H1 (cell line): ENCODE data around the gene ZBTB37. TPM values are rescaled to one million over a fixed set of nuclear protein-coding genes. Genes with fewer than 3 reads are reported as not detected.

Experiments used
- CTCF ChIA-PET: fragments of 300-600 bp; sonication (Branson Sonifier 250); formaldehyde crosslinking; loops from one replicate; lab custom pipeline; 2021; ENCODE audit not compliant: partially characterized antibody; lab: Charles Lee
- POLR2A ChIA-PET: fragments of 300-600 bp; sonication (Branson Sonifier 250); formaldehyde crosslinking; loops from one replicate; lab custom pipeline; 2021; ENCODE audit warnings: inconsistent platforms; ENCODE audit not compliant: partially characterized antibody; lab: Charles Lee
- DNase-seq, 2 experiments: peaks; one replicate each; pipeline versions ENCODE4 v3.0.0 to v3.0.0-alpha.2; 2010 to 2022; ENCODE audit warnings: low spot score in 2 of 2, low read depth in 1 of 2, mixed read lengths in 1 of 2
- FAIRE-seq: peaks from 2 replicates; lab custom pipeline; 2011; peaks lifted over from hg19 to GRCh38; lab: Jason Lieb, UNC
- H2AFZ ChIP-seq: 2 replicates; pipeline ENCODE4 v1.8.1; 2012; ENCODE audit warnings: low read length, inconsistent platforms
- H2AK5ac ChIP-seq: 2 replicates; pipeline ENCODE4 v1.6.1; 2013; ENCODE audit warnings: low read depth, low read length
- H2BK120ac ChIP-seq: replicated peaks from 2 replicates; pipeline ENCODE3; 2013; ENCODE audit warnings: low read depth, low read length, inconsistent platforms
- H2BK12ac ChIP-seq: 2 replicates; pipeline ENCODE4 v1.6.1; 2013; ENCODE audit warnings: low read depth, low read length
- H2BK15ac ChIP-seq: 2 replicates; pipeline ENCODE4 v1.6.1; 2013; ENCODE audit warnings: low read length
- H2BK20ac ChIP-seq: 2 replicates; pipeline ENCODE4 v1.6.1; 2013; ENCODE audit warnings: low read length
- H2BK5ac ChIP-seq: 2 replicates; pipeline ENCODE4 v1.6.1; 2013; ENCODE audit warnings: low read depth, low read length
- H3K14ac ChIP-seq: 2 replicates; pipeline ENCODE4 v1.6.1; 2013; ENCODE audit warnings: inconsistent platforms; ENCODE audit not compliant: insufficient read length
- H3K18ac ChIP-seq: 2 replicates; pipeline ENCODE4 v1.6.1; 2013; ENCODE audit warnings: low read length; ENCODE audit errors: extremely low read depth
- H3K23ac ChIP-seq: 2 replicates; pipeline ENCODE4 v1.6.1; 2013; ENCODE audit warnings: inconsistent platforms; ENCODE audit not compliant: insufficient read length
- H3K23me2 ChIP-seq: 2 replicates; pipeline ENCODE4 v1.6.1; 2013; ENCODE audit warnings: low read depth, low read length
- H3K27ac ChIP-seq: 2 replicates; pipeline ENCODE4 v1.6.1; 2011; ENCODE audit warnings: low read depth, low read length, inconsistent platforms
- H3K27me3 ChIP-seq, 4 experiments: replicated peaks in 1 of 4; 1 replicate in 1 of 4; 2 replicates in 3 of 4; pipeline versions ENCODE4 v1.6.1 to v1.8.1; 2011 to 2013; ENCODE audit warnings: low read length in 3 of 4, mild to moderate bottlenecking in 3 of 4, inconsistent platforms in 2 of 4, mixed read lengths in 2 of 4, moderate library complexity in 1 of 4; ENCODE audit not compliant: control insufficient read depth in 3 of 4, insufficient read depth in 3 of 4; ENCODE audit errors: extremely low read depth in 1 of 4
- H3K36me3 ChIP-seq, 4 experiments: 2 replicates each; pipeline versions ENCODE4 v1.6.1 to v1.8.1; 2011 to 2013; ENCODE audit warnings: mild to moderate bottlenecking in 4 of 4, low read length in 3 of 4, moderate library complexity in 2 of 4, control low read depth in 1 of 4, inconsistent platforms in 1 of 4; ENCODE audit not compliant: insufficient read depth in 4 of 4, control insufficient read depth in 2 of 4
- H3K4ac ChIP-seq: replicated peaks from 2 replicates; pipeline ENCODE3; 2013; ENCODE audit warnings: low read length, low read depth, mixed read lengths, inconsistent platforms; ENCODE audit not compliant: insufficient read length
- H3K4me1 ChIP-seq, 4 experiments: replicated peaks in 1 of 4; 1 replicate in 1 of 4; 2 replicates in 3 of 4; pipeline versions ENCODE4 v1.6.1 to v1.8.1; 2011 to 2013; ENCODE audit warnings: low read length in 3 of 4, inconsistent platforms in 2 of 4, mixed read lengths in 1 of 4; ENCODE audit not compliant: insufficient read depth in 4 of 4, control insufficient read depth in 3 of 4
- H3K4me2 ChIP-seq, 2 experiments: 2 replicates each; pipeline versions ENCODE4 v1.6.1 to v1.8.1; 2011 to 2013; ENCODE audit warnings: low read depth in 2 of 2, low read length in 2 of 2, control low read depth in 1 of 2, inconsistent platforms in 1 of 2, mild to moderate bottlenecking in 1 of 2; ENCODE audit not compliant: insufficient read depth in 1 of 2
- H3K4me3 ChIP-seq, 4 experiments: fragments of 200-600, 300-600 bp in 1 of 4; sonication (generic), shearing (Covaris generic), sonication (Bioruptor Twin) in 1 of 4; 2 replicates each; pipeline versions ENCODE4 v1.5.1 to v1.8.1; 2011 to 2016; ENCODE audit warnings: low read length in 4 of 4, low read depth in 3 of 4, control low read depth in 2 of 4, inconsistent platforms in 2 of 4, mild to moderate bottlenecking in 2 of 4, mixed read lengths in 1 of 4, moderate library complexity in 1 of 4; ENCODE audit not compliant: insufficient read depth in 2 of 4; ENCODE audit errors: extremely low read depth in 1 of 4
- H3K56ac ChIP-seq: replicated peaks from 2 replicates; pipeline ENCODE3; 2013; ENCODE audit warnings: low read depth, mild to moderate bottlenecking, mixed read lengths, low read length, inconsistent platforms; ENCODE audit not compliant: insufficient read length
- H3K79me1 ChIP-seq: 2 replicates; pipeline ENCODE4 v1.6.1; 2013; ENCODE audit warnings: low read depth, low read length, control low read depth
- H3K79me2 ChIP-seq, 2 experiments: 2 replicates each; pipeline versions ENCODE4 v1.6.1 to v1.8.1; 2012 to 2013; ENCODE audit warnings: low read length in 2 of 2, mild to moderate bottlenecking in 2 of 2, inconsistent platforms in 1 of 2; ENCODE audit not compliant: insufficient read depth in 2 of 2, control insufficient read depth in 1 of 2
- H3K9ac ChIP-seq, 4 experiments: replicated peaks in 1 of 4; 1 replicate in 1 of 4; 2 replicates in 3 of 4; pipeline versions ENCODE4 v1.6.1 to v1.8.1; 2011 to 2013; ENCODE audit warnings: low read depth in 3 of 4, low read length in 3 of 4, control low read depth in 2 of 4, mild to moderate bottlenecking in 2 of 4, moderate library complexity in 2 of 4, inconsistent platforms in 1 of 4; ENCODE audit errors: extremely low read depth in 1 of 4
- H3K9me3 ChIP-seq, 2 experiments: 2 replicates each; pipeline versions ENCODE4 v1.6.1 to v1.8.1; 2012 to 2013; ENCODE audit warnings: mild to moderate bottlenecking in 2 of 2, moderate library complexity in 2 of 2, control low read depth in 1 of 2, inconsistent platforms in 1 of 2, low read depth in 1 of 2, low read length in 1 of 2, mixed read lengths in 1 of 2; ENCODE audit not compliant: insufficient read depth in 2 of 2
- H4K20me1 ChIP-seq, 2 experiments: replicated peaks in 1 of 2; 2 replicates each; pipeline versions ENCODE3 to v1.8.1; 2011 to 2013; ENCODE audit warnings: inconsistent platforms in 2 of 2, low read length in 2 of 2, mild to moderate bottlenecking in 1 of 2; ENCODE audit not compliant: insufficient read depth in 2 of 2, control insufficient read depth in 1 of 2
- H4K5ac ChIP-seq: 2 replicates; pipeline ENCODE4 v1.6.1; 2013; ENCODE audit warnings: low read length, low read depth, mixed read lengths, inconsistent platforms; ENCODE audit not compliant: insufficient read length
- H4K8ac ChIP-seq: 2 replicates; pipeline ENCODE4 v1.8.0; 2013; ENCODE audit warnings: mild to moderate bottlenecking, moderate library complexity, low read length, inconsistent platforms; ENCODE audit not compliant: insufficient read depth; ENCODE audit errors: extremely low read depth
- H4K91ac ChIP-seq: replicated peaks from 2 replicates; pipeline ENCODE3; 2013; ENCODE audit warnings: low read length, mixed read lengths, inconsistent platforms; ENCODE audit not compliant: insufficient read length
- ASH2L ChIP-seq: fragments of 200-600, 300-600 bp; sonication (generic); IDR thresholded peaks from one replicate; pipeline ENCODE4 v1.7.1; 2017; ENCODE audit warnings: low read length
- BACH1 ChIP-seq: IDR thresholded peaks from 2 replicates; pipeline ENCODE4 v1.6.1; 2012; ENCODE audit warnings: low read length, improper control_type of control experiment
- CBX5 ChIP-seq: fragments of 300-800, 300-1000 bp; sonication (generic); IDR thresholded peaks from 2 replicates; pipeline ENCODE4 v1.7.1; 2016; ENCODE audit warnings: antibody characterized with exemption, low read length, low read depth
- GABPA ChIP-seq: IDR thresholded peaks from 2 replicates; pipeline ENCODE4 v1.6.1; 2011; ENCODE audit warnings: mild to moderate bottlenecking, low read length, moderate library complexity, borderline replicate concordance; ENCODE audit not compliant: insufficient read depth
- JUND ChIP-seq: IDR thresholded peaks from 2 replicates; pipeline ENCODE4 v1.6.1; 2011; ENCODE audit warnings: mild to moderate bottlenecking, improper control_type of control experiment, low read length
- KDM5A ChIP-seq: fragments of 200-600 bp; IDR thresholded peaks from 2 replicates; pipeline ENCODE4 v1.7.1; 2012; ENCODE audit warnings: mild to moderate bottlenecking, low read length, inconsistent platforms, mixed read lengths
- MAFK ChIP-seq: IDR thresholded peaks from 2 replicates; pipeline ENCODE4 v1.6.1; 2012; ENCODE audit warnings: low read depth, mild to moderate bottlenecking, improper control_type of control experiment, low read length
- NRF1 ChIP-seq: IDR thresholded peaks from 2 replicates; pipeline ENCODE4 v1.6.1; 2011; ENCODE audit warnings: mild to moderate bottlenecking, low read depth, low read length, improper control_type of control experiment
- RNF2 ChIP-seq: fragments of 200-900, 300-1000 bp; sonication (generic); IDR thresholded peaks from 2 replicates; pipeline ENCODE4 v1.7.1; 2016; ENCODE audit warnings: borderline replicate concordance, low read depth, mild to moderate bottlenecking, antibody characterized with exemption, low read length; ENCODE audit not compliant: poor library complexity, severe bottlenecking; ENCODE audit errors: missing control alignments
- SUZ12 ChIP-seq: fragments of 200-600 bp; sonication (generic); IDR thresholded peaks from 2 replicates; pipeline ENCODE4 v1.6.1; 2012; ENCODE audit warnings: mild to moderate bottlenecking, inconsistent platforms, low read length, moderate library complexity, mixed read lengths
- WGBS, 2 experiments: shearing (Covaris generic) in 1 of 2; methylation state at CpG; one replicate each; pipeline versions ENCODE4 v1.1.6 to v1.1.7; 2013 to 2015; ENCODE audit warnings: low lambda C conversion rate in 2 of 2, mixed read lengths in 2 of 2, inconsistent platforms in 1 of 2, low coverage in 1 of 2, missing lambda C conversion rate in 1 of 2; ENCODE audit not compliant: insufficient replicate concordance in 2 of 2, insufficient coverage in 1 of 2, insufficient read length in 1 of 2; ENCODE audit errors: extremely low coverage in 1 of 2, missing lambda C conversion rate in 1 of 2; 5-methylcytosine and 5-hydroxymethylcytosine counted together
- polyA plus RNA-seq, 7 experiments: library from polyadenylated mRNA; depleted of rRNA in 3 of 7; stranded (reverse) in 5 of 7; unstranded in 2 of 7; fragments of >200 nt in 5 of 7; fragments of 200-250 nt in 2 of 7; gene quantifications; 1 replicate in 5 of 7; 2 replicates in 1 of 7; 4 replicates in 1 of 7; pipeline versions ENCODE4 v1.2.1 to v1.2.3, GENCODE V29; 2011 to 2013; ENCODE audit warnings: missing spikeins in 2 of 7, mixed read lengths in 2 of 7
- total RNA-seq: library from RNA; stranded (reverse); fragmentation: NEBNext Ultra II Directional; extraction: Animal tissue kit (Norgen Biotek cat#: 25700); gene quantifications from 2 replicates; pipeline ENCODE4 v1.2.1, GENCODE V29; 2021
- TF ChIP-seq, protein P1 (sequence below), 3 experiments: IDR thresholded peaks; 1 replicate in 2 of 3; 2 replicates in 1 of 3; pipeline versions ENCODE4 v1.5.1 to v1.6.1; 2011; ENCODE audit warnings: low read length in 3 of 3, mild to moderate bottlenecking in 3 of 3, inconsistent platforms in 2 of 3, low read depth in 1 of 3, moderate library complexity in 1 of 3; ENCODE audit not compliant: insufficient read depth in 1 of 3; ENCODE audit errors: control extremely low read depth in 1 of 3

The ZBTB37 gene
- total and polyA plus RNA-seq, 2 of the 8 experiments (the other 6 are each of a cell fraction or from before 2014, with no cell fraction given) = 1.7 to 12.5 TPM

DNA sequence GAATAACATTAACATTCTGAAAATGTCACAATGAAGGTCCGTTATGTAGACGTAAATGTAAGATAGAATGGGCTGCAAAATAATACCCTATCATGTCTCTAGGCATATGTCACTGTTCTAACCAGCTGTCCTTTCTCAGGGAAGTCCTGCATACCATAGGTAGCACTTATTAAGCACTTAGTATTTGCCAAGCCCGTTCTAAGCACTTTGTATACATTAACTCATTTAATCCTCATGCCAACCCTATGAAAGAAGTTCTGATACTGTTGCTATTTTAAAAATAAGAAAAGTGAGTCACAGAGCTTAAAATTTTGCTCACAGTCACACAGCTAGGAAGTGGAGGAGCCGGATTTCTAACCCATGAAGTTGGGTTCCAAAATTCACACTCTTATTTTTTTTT, 16.1 kb upstream of the ZBTB37 start:
- Histone ChIP-seq H3K36me3 (peaks cover 5 to 42% (median 16%) of the 10 kb centered on the region in 4 experiments; a peak in 7 of 8 replicates), H3K4me3 (no peak overlapping the region), H3K79me1 (no peaks in the 10 kb centered on the region), H3K4me1 (peaks cover 0 to 9% (median 4%) of the 10 kb centered on the region in 4 experiments; a peak in 5 of 7 replicates), H2BK5ac (no peak overlapping the region), H4K20me1 (peaks cover 0 to 1% of the 10 kb centered on the region in 2 experiments), H3K23ac (no peak overlapping the region), H4K5ac (no peak overlapping the region), H2BK15ac (no peak overlapping the region), H3K4ac (no peak overlapping the region), H3K4me2 (no peak overlapping the region), H2AFZ (no peak overlapping the region), H2BK12ac (no peak overlapping the region), H3K27ac (no peak overlapping the region), H2BK20ac (no peak overlapping the region), H3K9ac (no peak overlapping the region), H3K14ac (no peak overlapping the region), H3K23me2 (no peaks in the 10 kb centered on the region), H3K9me3 (no peaks in the 10 kb centered on the region), H3K27me3 (no peaks in the 10 kb centered on the region), H4K91ac (no peak overlapping the region), H4K8ac (no peak overlapping the region), H2BK120ac (no peak overlapping the region), H3K79me2 (no peaks in the 10 kb centered on the region), H2AK5ac (no peak overlapping the region), H3K56ac (no peak overlapping the region), H3K18ac (no peak overlapping the region)
- DNase-seq = no peak
- CTCF ChIA-PET = interaction anchor here (0.6 to 1.8 kb wide), 6 partner anchors 8 to 1873 kb away, joined by 3 to 4 read pairs (median 3); no protein-coding TSS in a partner anchor
- 85% methylated on average over 4 of the region's 4 CpGs; no CpG with 5 or more reads in 1 of the 2 experiments for WGBS, 2 experiments
- FAIRE-seq = no peak
- POLR2A ChIA-PET = interaction anchor here (0.6 to 17.5 kb wide), 5 partner anchors 8 to 338 kb away, joined by 3 to 475 read pairs (median 6); partner anchors contain the start of genes GAS5 and ZBTB37
- TF ChIP-seq ASH2L = no peak
- TF ChIP-seq MAFK = no peak
- no peak for TF ChIP-seq RNF2
- TF ChIP-seq, protein P1, sequence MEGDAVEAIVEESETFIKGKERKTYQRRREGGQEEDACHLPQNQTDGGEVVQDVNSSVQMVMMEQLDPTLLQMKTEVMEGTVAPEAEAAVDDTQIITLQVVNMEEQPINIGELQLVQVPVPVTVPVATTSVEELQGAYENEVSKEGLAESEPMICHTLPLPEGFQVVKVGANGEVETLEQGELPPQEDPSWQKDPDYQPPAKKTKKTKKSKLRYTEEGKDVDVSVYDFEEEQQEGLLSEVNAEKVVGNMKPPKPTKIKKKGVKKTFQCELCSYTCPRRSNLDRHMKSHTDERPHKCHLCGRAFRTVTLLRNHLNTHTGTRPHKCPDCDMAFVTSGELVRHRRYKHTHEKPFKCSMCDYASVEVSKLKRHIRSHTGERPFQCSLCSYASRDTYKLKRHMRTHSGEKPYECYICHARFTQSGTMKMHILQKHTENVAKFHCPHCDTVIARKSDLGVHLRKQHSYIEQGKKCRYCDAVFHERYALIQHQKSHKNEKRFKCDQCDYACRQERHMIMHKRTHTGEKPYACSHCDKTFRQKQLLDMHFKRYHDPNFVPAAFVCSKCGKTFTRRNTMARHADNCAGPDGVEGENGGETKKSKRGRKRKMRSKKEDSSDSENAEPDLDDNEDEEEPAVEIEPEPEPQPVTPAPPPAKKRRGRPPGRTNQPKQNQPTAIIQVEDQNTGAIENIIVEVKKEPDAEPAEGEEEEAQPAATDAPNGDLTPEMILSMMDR (IDR thresholded peaks at IDR 0.05; ENCODE audit: control extremely low read depth in 1 of 3, insufficient read depth in 1 of 3, low read depth in 1 of 3, low read length in 3 of 3) = no peak
- no peak for TF ChIP-seq CBX5
- no peak for TF ChIP-seq BACH1
- TF ChIP-seq SUZ12 = no peak
- TF ChIP-seq NRF1 = no peak
- no peak for TF ChIP-seq JUND
- no peak for TF ChIP-seq GABPA
- TF ChIP-seq KDM5A = no peak
